Thyroid gland (tissue), 4 donors: ENCODE results near the gene PPM1M.

Experiments
- POLR2A ChIP-seq, 2 donors: fragments of 450-650 bp; IDR thresholded peaks; one replicate each; pipeline ENCODE4 v1.6.1; 2017; ENCODE audit warnings: antibody characterized with exemption in 2 of 2, mild to moderate bottlenecking in 2 of 2, moderate library complexity in 1 of 2
- TF ChIP-seq, protein P1 (sequence below), 6 experiments: fragments of 200-600 bp in 3 of 6; fragments of 450-650 bp in 3 of 6; sonication (generic) in 3 of 6; IDR thresholded peaks; one replicate each; pipeline ENCODE4 v1.5.1; 2016 to 2019; ENCODE audit warnings: antibody characterized with exemption in 6 of 6, mild to moderate bottlenecking in 2 of 6, inconsistent platforms in 1 of 6, moderate library complexity in 1 of 6

DNA sequence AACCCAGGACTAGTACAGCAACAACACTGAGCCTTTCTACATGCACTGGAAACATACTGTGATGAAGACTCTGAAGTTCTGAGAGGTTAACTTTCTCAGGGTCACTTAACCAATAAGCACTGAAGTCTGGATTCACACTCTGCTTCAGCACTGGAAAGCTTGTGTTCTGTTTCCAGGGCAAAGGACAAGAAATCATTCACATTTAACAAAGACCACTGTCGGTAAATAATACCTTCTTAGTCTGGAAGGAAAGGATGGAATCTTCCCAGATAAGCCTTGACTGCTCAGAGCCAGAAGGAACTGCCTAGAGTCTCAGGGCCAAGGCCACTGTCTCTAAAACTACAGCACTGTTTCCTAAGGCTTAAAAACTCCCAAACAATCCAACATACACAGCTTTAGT, 37.7 kb downstream of the PPM1M start:
- TF ChIP-seq, protein P1, sequence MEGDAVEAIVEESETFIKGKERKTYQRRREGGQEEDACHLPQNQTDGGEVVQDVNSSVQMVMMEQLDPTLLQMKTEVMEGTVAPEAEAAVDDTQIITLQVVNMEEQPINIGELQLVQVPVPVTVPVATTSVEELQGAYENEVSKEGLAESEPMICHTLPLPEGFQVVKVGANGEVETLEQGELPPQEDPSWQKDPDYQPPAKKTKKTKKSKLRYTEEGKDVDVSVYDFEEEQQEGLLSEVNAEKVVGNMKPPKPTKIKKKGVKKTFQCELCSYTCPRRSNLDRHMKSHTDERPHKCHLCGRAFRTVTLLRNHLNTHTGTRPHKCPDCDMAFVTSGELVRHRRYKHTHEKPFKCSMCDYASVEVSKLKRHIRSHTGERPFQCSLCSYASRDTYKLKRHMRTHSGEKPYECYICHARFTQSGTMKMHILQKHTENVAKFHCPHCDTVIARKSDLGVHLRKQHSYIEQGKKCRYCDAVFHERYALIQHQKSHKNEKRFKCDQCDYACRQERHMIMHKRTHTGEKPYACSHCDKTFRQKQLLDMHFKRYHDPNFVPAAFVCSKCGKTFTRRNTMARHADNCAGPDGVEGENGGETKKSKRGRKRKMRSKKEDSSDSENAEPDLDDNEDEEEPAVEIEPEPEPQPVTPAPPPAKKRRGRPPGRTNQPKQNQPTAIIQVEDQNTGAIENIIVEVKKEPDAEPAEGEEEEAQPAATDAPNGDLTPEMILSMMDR (IDR thresholded peaks at IDR 0.05) = no peak
- peak in 1 of 2 donors; percentile 14 for TF ChIP-seq POLR2A (IDR thresholded peaks at IDR 0.05)
